Keratinocyte (primary cell): ENCODE results near the gene NME9. TPM values are rescaled to one million over a fixed set of nuclear protein-coding genes. Genes with fewer than 3 reads are reported as not detected.

Experiments
- DNase-seq: peaks from one replicate; pipeline ENCODE4 v3.0.0-alpha.2; 2011; ENCODE audit warnings: low read depth, missing footprints, low spot score
- FAIRE-seq: peaks from 2 replicates; lab custom pipeline; 2011; peaks lifted over from hg19 to GRCh38; lab: Jason Lieb, UNC
- H2AFZ ChIP-seq: 2 replicates; pipeline ENCODE4 v1.6.0; 2012; ENCODE audit warnings: low read length, control low read depth, inconsistent platforms; ENCODE audit not compliant: control insufficient read depth
- H3K27ac ChIP-seq: 2 replicates; pipeline ENCODE4 v1.5.1; 2011; ENCODE audit warnings: low read length; ENCODE audit not compliant: control insufficient read depth, insufficient read depth
- H3K27me3 ChIP-seq: 3 replicates; pipeline ENCODE4 v1.6.0; 2011; ENCODE audit warnings: low read length; ENCODE audit not compliant: control insufficient read depth, insufficient read depth; ENCODE audit errors: extremely low read depth
- H3K36me3 ChIP-seq, 2 experiments: 2 replicates in 1 of 2; 3 replicates in 1 of 2; pipeline ENCODE4 v1.5.1; 2011; ENCODE audit warnings: low read length in 2 of 2, mild to moderate bottlenecking in 1 of 2; ENCODE audit not compliant: control insufficient read depth in 2 of 2, insufficient read depth in 2 of 2; ENCODE audit errors: extremely low read depth in 1 of 2
- H3K4me1 ChIP-seq: 3 replicates; pipeline ENCODE4 v1.5.1; 2011; ENCODE audit warnings: low read length; ENCODE audit not compliant: control insufficient read depth, insufficient read depth; ENCODE audit errors: extremely low read depth
- H3K4me2 ChIP-seq: 3 replicates; pipeline ENCODE4 v1.6.0; 2011; ENCODE audit warnings: low read depth, low read length; ENCODE audit not compliant: control insufficient read depth, insufficient read depth; ENCODE audit errors: extremely low read depth
- H3K4me3 ChIP-seq, 3 experiments: fragments of 200-600 bp in 1 of 3; sonication (generic) in 1 of 3; 2 replicates in 2 of 3; 3 replicates in 1 of 3; pipeline ENCODE4 v1.5.1; 2011 to 2016; ENCODE audit warnings: low read length in 3 of 3, mild to moderate bottlenecking in 3 of 3, control low read depth in 2 of 3, inconsistent platforms in 1 of 3, low read depth in 1 of 3, mixed read lengths in 1 of 3, mixed run types in 1 of 3, moderate library complexity in 1 of 3; ENCODE audit not compliant: control insufficient read depth in 2 of 3, insufficient read depth in 2 of 3; ENCODE audit errors: extremely low read depth in 1 of 3
- H3K79me2 ChIP-seq: 2 replicates; pipeline ENCODE4 v1.6.0; 2012; ENCODE audit warnings: low read length; ENCODE audit not compliant: control insufficient read depth, insufficient read depth
- H3K9ac ChIP-seq: 3 replicates; pipeline ENCODE4 v1.6.0; 2011; ENCODE audit warnings: low read length; ENCODE audit not compliant: control insufficient read depth, insufficient read depth; ENCODE audit errors: extremely low read depth
- H3K9me1 ChIP-seq: 3 replicates; pipeline ENCODE4 v1.6.0; 2011; ENCODE audit warnings: low read length; ENCODE audit not compliant: control insufficient read depth, insufficient read depth; ENCODE audit errors: extremely low read depth
- H3K9me3 ChIP-seq: 2 replicates; pipeline ENCODE4 v1.5.1; 2012; ENCODE audit warnings: low read depth, low read length; ENCODE audit not compliant: control insufficient read depth
- H4K20me1 ChIP-seq: 3 replicates; pipeline ENCODE4 v1.6.0; 2011; ENCODE audit warnings: low read length; ENCODE audit not compliant: control insufficient read depth, insufficient read depth; ENCODE audit errors: extremely low read depth
- EZH2 ChIP-seq: IDR thresholded peaks from one replicate; pipeline ENCODE4 v1.6.1; 2012; ENCODE audit warnings: inconsistent platforms, mild to moderate bottlenecking, low read length, moderate library complexity
- dilution Hi-C: fragments of 300-500 bp; cut with MboI; formaldehyde crosslinking; loops from one replicate; pipeline ENCODE4 v1.7.0; 2020; ENCODE audit warnings: low sequenced_read_pairs; ENCODE audit not compliant: extremely low pct_ligation_motif_present
- polyA plus RNA-seq, 5 experiments: library from polyadenylated mRNA; depleted of rRNA in 3 of 5; stranded (reverse) in 3 of 5; stranded (forward) in 1 of 5; unstranded in 1 of 5; fragments of >200 nt; gene quantifications; 1 replicate in 1 of 5; 2 replicates in 3 of 5; 3 replicates in 1 of 5; pipeline versions ENCODE4 v1.2.1 to v1.2.3, GENCODE V29; 2011 to 2012; ENCODE audit warnings: missing spikeins in 2 of 5, low read depth in 1 of 5, low replicate concordance in 1 of 5
- TF ChIP-seq, protein P1 (sequence below), 3 experiments: IDR thresholded peaks in 1 of 3; conservative IDR thresholded peaks in 1 of 3; optimal IDR thresholded peaks in 1 of 3; 2 replicates in 2 of 3; 3 replicates in 1 of 3; pipeline versions ENCODE3 to v1.5.1; 2011; ENCODE audit warnings: low read length in 3 of 3, mild to moderate bottlenecking in 3 of 3, moderate library complexity in 2 of 3, control low read depth in 1 of 3, inconsistent platforms in 1 of 3; ENCODE audit not compliant: insufficient read depth in 2 of 3; ENCODE audit errors: extremely low read depth in 1 of 3

Gene NME9
- polyA plus RNA-seq, 1 donor (not counting 4 experiments of a cell fraction or from before 2014, with no cell fraction given): 0.05 TPM

DNA sequence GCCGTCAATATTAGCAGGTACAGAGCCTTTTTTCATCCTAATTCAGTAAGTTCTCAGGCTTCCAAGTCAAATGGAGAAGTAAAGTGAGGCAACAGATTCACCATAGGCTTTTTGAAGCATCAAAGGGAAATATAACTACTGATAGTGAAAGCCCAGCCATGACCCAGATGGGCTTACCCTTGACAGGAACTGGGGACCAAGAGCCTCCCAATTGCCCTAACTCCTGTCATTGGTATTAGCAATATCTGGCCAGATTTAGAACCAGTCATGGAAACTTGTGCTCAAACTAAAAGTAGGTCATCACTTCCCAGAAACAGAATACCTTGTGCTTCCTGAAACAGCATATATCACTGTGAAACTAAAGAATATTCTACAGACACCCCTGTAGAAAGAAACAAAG lies 33.0 kb downstream of the NME9 start:
- Histone ChIP-seq H3K79me2 (no peaks in the 10 kb centered on the region), H3K36me3 (peaks cover 13 to 15% of the 10 kb centered on the region in 2 experiments), H4K20me1 (no peaks in the 10 kb centered on the region), H3K9ac (no peak overlapping the region), H3K4me1 (no peaks in the 10 kb centered on the region), H2AFZ (no peak overlapping the region), H3K9me3 (no peaks in the 10 kb centered on the region), H3K4me3 (no peak overlapping the region), H3K9me1 (no peaks in the 10 kb centered on the region), H3K27me3 (no peaks in the 10 kb centered on the region), H3K4me2 (no peak overlapping the region), H3K27ac (no peak overlapping the region)
- dilution Hi-C loops: no loop called here
- TF ChIP-seq, protein P1, sequence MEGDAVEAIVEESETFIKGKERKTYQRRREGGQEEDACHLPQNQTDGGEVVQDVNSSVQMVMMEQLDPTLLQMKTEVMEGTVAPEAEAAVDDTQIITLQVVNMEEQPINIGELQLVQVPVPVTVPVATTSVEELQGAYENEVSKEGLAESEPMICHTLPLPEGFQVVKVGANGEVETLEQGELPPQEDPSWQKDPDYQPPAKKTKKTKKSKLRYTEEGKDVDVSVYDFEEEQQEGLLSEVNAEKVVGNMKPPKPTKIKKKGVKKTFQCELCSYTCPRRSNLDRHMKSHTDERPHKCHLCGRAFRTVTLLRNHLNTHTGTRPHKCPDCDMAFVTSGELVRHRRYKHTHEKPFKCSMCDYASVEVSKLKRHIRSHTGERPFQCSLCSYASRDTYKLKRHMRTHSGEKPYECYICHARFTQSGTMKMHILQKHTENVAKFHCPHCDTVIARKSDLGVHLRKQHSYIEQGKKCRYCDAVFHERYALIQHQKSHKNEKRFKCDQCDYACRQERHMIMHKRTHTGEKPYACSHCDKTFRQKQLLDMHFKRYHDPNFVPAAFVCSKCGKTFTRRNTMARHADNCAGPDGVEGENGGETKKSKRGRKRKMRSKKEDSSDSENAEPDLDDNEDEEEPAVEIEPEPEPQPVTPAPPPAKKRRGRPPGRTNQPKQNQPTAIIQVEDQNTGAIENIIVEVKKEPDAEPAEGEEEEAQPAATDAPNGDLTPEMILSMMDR (optimal IDR thresholded peaks at IDR 0.05 in 1 of 3, IDR thresholded peaks at IDR 0.05 in 1 of 3, conservative IDR thresholded peaks at IDR 0.05 in 1 of 3; ENCODE audit: extremely low read depth in 1 of 3, insufficient read depth in 2 of 3, low read length in 3 of 3): no peak
- no peak for TF ChIP-seq EZH2
- DNase-seq: no peak
- FAIRE-seq: no peak

- no peak for DNase-seq
- Histone ChIP-seq H3K9me1 (no peaks in the 10 kb centered on the region), H3K9ac (no peak overlapping the region), H3K27ac (no peak overlapping the region), H3K27me3 (no peaks in the 10 kb centered on the region), H3K4me3 (no peak overlapping the region), H4K20me1 (no peaks in the 10 kb centered on the region), H3K79me2 (no peaks in the 10 kb centered on the region), H3K9me3 (no peaks in the 10 kb centered on the region), H3K36me3 (peaks cover 30 to 31% of the 10 kb centered on the region in 2 experiments), H3K4me2 (no peak overlapping the region), H2AFZ (no peak overlapping the region), H3K4me1 (no peaks in the 10 kb centered on the region)
- no peak for TF ChIP-seq EZH2
- TF ChIP-seq, protein P1 (optimal IDR thresholded peaks at IDR 0.05 in 1 of 3, IDR thresholded peaks at IDR 0.05 in 1 of 3, conservative IDR thresholded peaks at IDR 0.05 in 1 of 3; ENCODE audit: extremely low read depth in 1 of 3, insufficient read depth in 2 of 3, low read length in 3 of 3): no peak
- dilution Hi-C loops: no loop called here
- FAIRE-seq: no peak
Observed at GRCh38 chr3:138289701-138290100, 40.0 kb downstream of the NME9 start.
